ENCODE results near the gene NMT1. TPM values are rescaled to one million over a fixed set of nuclear protein-coding genes. Genes with fewer than 3 reads are reported as not detected.

Gene NMT1
- total RNA-seq, 1 experiment from 2014 or later: 152 TPM

- Mint-ChIP-seq H3K27me3 (ENCODE audit: low read depth) (no peaks in the 10 kb centered on the region; the same call in 1 of the 2 replicates), H3K9me3 (no peaks in the 10 kb centered on the region), H3K4me1 (peaks cover 14% of the 10 kb centered on the region; the same call in 1 of the 2 replicates), H3K36me3 (no peaks in the 10 kb centered on the region), H3K27ac (no peak within 1 kb of the TSS), H3K4me3 (peak within 1 kb of the TSS; percentile 72)
- peak; percentile 97 for DNase-seq (ENCODE audit: low spot score)
- ChIA-PET POLR2A (interaction anchor here (0.8 to 2.1 kb wide), 6 partner anchors 9 to 73 kb away, joined by 8 to 39 read pairs (median 10); partner anchors contain the start of genes HEXIM1 and HEXIM2), CTCF (interaction anchor here (0.5 to 7.6 kb wide), 122 partner anchors 9 to 1931 kb away, joined by 3 to 531 read pairs (median 5); partner anchors contain the start of genes C1QL1, DCAKD, EFTUD2 and FMNL1)
- peak; percentile 76 for ATAC-seq
- TF ChIP-seq IRF2 (CRISPR knock-in tag; IDR thresholded peaks at IDR 0.05; ENCODE audit: borderline replicate concordance, low read depth) (no peak), CTCF (IDR thresholded peaks at IDR 0.05) (peak; percentile 100), TEAD1 (CRISPR knock-in tag; IDR thresholded peaks at IDR 0.05) (0 out of 2 replicates have a peak, but pooled peaks have one; percentile 40), ATF6 (CRISPR knock-in tag; IDR thresholded peaks at IDR 0.05) (no peak), NFYB (CRISPR knock-in tag; conservative IDR thresholded peaks at IDR 0.05; ENCODE audit: low read depth) (peak; percentile 82), ZNF121 (CRISPR knock-in tag; IDR thresholded peaks at IDR 0.05) (peak; percentile 49; the same call in 1 of the 2 replicates), SP1 (CRISPR knock-in tag; conservative IDR thresholded peaks at IDR 0.05) (peak; percentile 63), PREB (CRISPR knock-in tag; IDR thresholded peaks at IDR 0.05; ENCODE audit: borderline replicate concordance) (no peak), ZNF423 (CRISPR knock-in tag; IDR thresholded peaks at IDR 0.05) (peak; percentile 64), MAX (CRISPR knock-in tag; IDR thresholded peaks at IDR 0.05) (peak; percentile 75), GABPB1 (CRISPR knock-in tag; IDR thresholded peaks at IDR 0.05) (peak; percentile 72), ZBTB43 (CRISPR knock-in tag; IDR thresholded peaks at IDR 0.05) (0 out of 2 replicates have a peak, but pooled peaks have one; percentile 76), STAT6 (CRISPR knock-in tag; conservative IDR thresholded peaks at IDR 0.05; ENCODE audit: low read depth) (no peak), FOXK1 (CRISPR knock-in tag; IDR thresholded peaks at IDR 0.05) (peak; percentile 18; the same call in 1 of the 2 replicates), PRDM15 (CRISPR knock-in tag; IDR thresholded peaks at IDR 0.05) (peak; percentile 73), HMGXB4 (CRISPR knock-in tag; IDR thresholded peaks at IDR 0.05) (peak; percentile 86), ZNF396 (CRISPR knock-in tag; IDR thresholded peaks at IDR 0.05; ENCODE audit: borderline replicate concordance) (no peak), ZNF416 (CRISPR knock-in tag; IDR thresholded peaks at IDR 0.05) (0 out of 2 replicates have a peak, but pooled peaks have one; percentile 55), CREM (CRISPR knock-in tag; IDR thresholded peaks at IDR 0.05) (peak; percentile 79), ESRRA (CRISPR knock-in tag; IDR thresholded peaks at IDR 0.05; ENCODE audit: borderline replicate concordance) (no peak)
These were observed 74.3 kb downstream of the NMT1 start, which contains the start of gene ACBD4 for GRCh38 chr17:45135192-45135977. TSS of gene ACBD4 (plus strand) at chr17:45135687. CDS start at chr17:45136145, 458 bp downstream.
